Hepatocyte (in vitro differentiated cells): ENCODE measurements around the gene SLC25A29. TPM values are rescaled to one million over a fixed set of nuclear protein-coding genes. Genes with fewer than 3 reads are reported as not detected.
A peak's percentile ranks its signal among the peaks of the same experiment; 100 is the strongest.
"Not testable (repeated sequence)": the region's sequence is repeated elsewhere in the genome, so short reads cannot be mapped to it uniquely, and the experiment has no call there.

Source experiments
- DNase-seq: peaks from one replicate; pipeline ENCODE4 v3.0.0-alpha.2; 2016; ENCODE audit warnings: low spot score
- H2AFZ ChIP-seq: fragments of 200-600 bp; sonication (generic); 2 replicates; pipeline ENCODE4 v1.6.0; 2016; ENCODE audit warnings: antibody characterized with exemption, mild to moderate bottlenecking
- H3K27ac ChIP-seq: fragments of 200-600 bp; sonication (generic); 2 replicates; pipeline ENCODE4 v1.5.1; 2016; ENCODE audit warnings: mild to moderate bottlenecking
- H3K27me3 ChIP-seq: fragments of 200-600 bp; sonication (generic); 2 replicates; pipeline ENCODE4 v1.6.1; 2016
- H3K36me3 ChIP-seq: fragments of 200-600 bp; sonication (generic); replicated peaks from 2 replicates; pipeline ENCODE4 v1.5.1; 2016; ENCODE audit warnings: low read depth; ENCODE audit not compliant: insufficient read depth
- H3K4me1 ChIP-seq: fragments of 200-600 bp; sonication (generic); 2 replicates; pipeline ENCODE4 v1.5.1; 2016; ENCODE audit warnings: mild to moderate bottlenecking, moderate library complexity; ENCODE audit not compliant: insufficient read depth
- H3K4me2 ChIP-seq: fragments of 200-600 bp; sonication (generic); 2 replicates; pipeline ENCODE4 v1.6.0; 2016
- H3K4me3 ChIP-seq: fragments of 200-600 bp; sonication (generic); 2 replicates; pipeline ENCODE4 v1.5.1; 2016; ENCODE audit warnings: mild to moderate bottlenecking
- H3K79me2 ChIP-seq: fragments of 200-600 bp; sonication (generic); 2 replicates; pipeline ENCODE4 v1.6.0; 2017; ENCODE audit warnings: mild to moderate bottlenecking
- H3K9me2 ChIP-seq: fragments of 200-600 bp; sonication (generic); replicated peaks from 2 replicates; pipeline ENCODE4 v1.6.0; 2017; ENCODE audit warnings: mild to moderate bottlenecking; ENCODE audit not compliant: insufficient read depth
- H3K9me3 ChIP-seq: fragments of 200-600 bp; sonication (generic); 2 replicates; pipeline ENCODE4 v1.5.1; 2016; ENCODE audit warnings: low read depth, mild to moderate bottlenecking
- H4K20me1 ChIP-seq: fragments of 200-600 bp; sonication (generic); 2 replicates; pipeline ENCODE4 v1.6.0; 2016; ENCODE audit warnings: mild to moderate bottlenecking; ENCODE audit not compliant: insufficient read depth, poor library complexity, severe bottlenecking
- EZH2 ChIP-seq: fragments of 200-600 bp; sonication (generic); IDR thresholded peaks from 2 replicates; pipeline ENCODE4 v1.6.1; 2016; ENCODE audit warnings: antibody characterized with exemption, mild to moderate bottlenecking, borderline replicate concordance
- EZH2phosphoT487 ChIP-seq: fragments of 200-600 bp; sonication (generic); IDR thresholded peaks from one replicate; pipeline ENCODE4 v1.6.1; 2018; ENCODE audit warnings: antibody characterized with exemption, mild to moderate bottlenecking, low read depth, moderate library complexity; ENCODE audit not compliant: unreplicated experiment, severe bottlenecking
- WGBS: methylation state at CpG from one replicate; pipeline ENCODE4 v1.1.6; 2016; ENCODE audit warnings: low lambda C conversion rate; ENCODE audit errors: missing lambda C conversion rate; 5-methylcytosine and 5-hydroxymethylcytosine counted together
- polyA plus RNA-seq: library from polyadenylated mRNA; unstranded; fragments of >200 nt; fragmentation: Nextera tagmentation; extraction: Ambion mirVana; gene quantifications from 2 replicates; pipeline ENCODE4 v1.2.1, GENCODE V29; 2016
- total RNA-seq: library from RNA; depleted of rRNA; stranded (reverse); fragments of >200 nt; gene quantifications from 2 replicates; pipeline ENCODE4 v1.2.3, GENCODE V29; 2014
- TF ChIP-seq, protein P1 (sequence below): fragments of 200-600 bp; sonication (generic); IDR thresholded peaks from 2 replicates; pipeline ENCODE4 v1.5.1; 2016; ENCODE audit warnings: antibody characterized with exemption, mild to moderate bottlenecking; ENCODE audit not compliant: poor library complexity

Gene SLC25A29
- total and polyA plus RNA-seq, 2 experiments from 2014 or later = 73.1 to 90.1 TPM

GRCh38 chr14:100309028-100309737 is 2.9 kb upstream of the SLC25A29 start:
- TF ChIP-seq EZH2 (no peak), EZH2phosphoT487 (no peak)
- TF ChIP-seq, protein P1, sequence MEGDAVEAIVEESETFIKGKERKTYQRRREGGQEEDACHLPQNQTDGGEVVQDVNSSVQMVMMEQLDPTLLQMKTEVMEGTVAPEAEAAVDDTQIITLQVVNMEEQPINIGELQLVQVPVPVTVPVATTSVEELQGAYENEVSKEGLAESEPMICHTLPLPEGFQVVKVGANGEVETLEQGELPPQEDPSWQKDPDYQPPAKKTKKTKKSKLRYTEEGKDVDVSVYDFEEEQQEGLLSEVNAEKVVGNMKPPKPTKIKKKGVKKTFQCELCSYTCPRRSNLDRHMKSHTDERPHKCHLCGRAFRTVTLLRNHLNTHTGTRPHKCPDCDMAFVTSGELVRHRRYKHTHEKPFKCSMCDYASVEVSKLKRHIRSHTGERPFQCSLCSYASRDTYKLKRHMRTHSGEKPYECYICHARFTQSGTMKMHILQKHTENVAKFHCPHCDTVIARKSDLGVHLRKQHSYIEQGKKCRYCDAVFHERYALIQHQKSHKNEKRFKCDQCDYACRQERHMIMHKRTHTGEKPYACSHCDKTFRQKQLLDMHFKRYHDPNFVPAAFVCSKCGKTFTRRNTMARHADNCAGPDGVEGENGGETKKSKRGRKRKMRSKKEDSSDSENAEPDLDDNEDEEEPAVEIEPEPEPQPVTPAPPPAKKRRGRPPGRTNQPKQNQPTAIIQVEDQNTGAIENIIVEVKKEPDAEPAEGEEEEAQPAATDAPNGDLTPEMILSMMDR = no peak
- no peaks in the 10 kb centered on the region for H3K36me3 ChIP-seq
- peaks cover 38% of the 10 kb centered on the region for H3K79me2 ChIP-seq
- peaks cover 23% of the 10 kb centered on the region for H3K4me1 ChIP-seq
- H3K27ac ChIP-seq = no peak overlapping the region
- DNase-seq = no peak
- peaks cover 9% of the 10 kb centered on the region for H4K20me1 ChIP-seq
- 72% methylated on average over 8 of the region's 8 CpGs for WGBS
- no peaks in the 10 kb centered on the region for H3K9me3 ChIP-seq
- no peaks in the 10 kb centered on the region for H3K27me3 ChIP-seq
- H2AFZ ChIP-seq = no peak overlapping the region
- no peak overlapping the region for H3K4me3 ChIP-seq
- H3K9me2 ChIP-seq = no peaks in the 10 kb centered on the region
- no peak overlapping the region for H3K4me2 ChIP-seq

DNA sequence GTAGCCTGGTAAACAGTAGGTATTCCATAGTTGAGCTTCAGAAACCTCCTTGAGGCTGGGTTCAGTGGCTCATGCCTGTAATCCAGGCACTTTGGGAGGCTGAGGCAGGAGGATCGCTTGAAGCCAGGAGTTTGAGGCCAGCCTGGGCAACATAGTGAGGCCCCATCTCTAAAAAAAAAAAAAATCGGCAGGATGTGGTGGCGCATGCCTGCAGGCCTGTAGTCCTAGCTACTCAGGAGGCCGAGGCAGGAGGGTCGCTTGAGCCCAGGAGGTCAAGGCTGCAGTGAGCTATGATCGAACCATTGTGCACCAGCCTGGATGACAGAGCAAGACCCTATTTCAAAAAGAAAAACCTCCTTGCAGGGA is 2.2 kb upstream of the SLC25A29 start:
- not testable (repeated sequence) for H3K9me2 ChIP-seq, H3K9me3 ChIP-seq, H3K27me3 ChIP-seq, H3K36me3 ChIP-seq, DNase-seq, H3K27ac ChIP-seq, H2AFZ ChIP-seq, H3K4me3 ChIP-seq
- H3K4me1 ChIP-seq = peaks cover 23% of the 10 kb centered on the region
- H3K4me2 ChIP-seq = peak overlapping the region; percentile 96
- peaks cover 11% of the 10 kb centered on the region for H4K20me1 ChIP-seq
- peaks cover 46% of the 10 kb centered on the region for H3K79me2 ChIP-seq
- WGBS = 96% methylated on average over 6 of the region's 6 CpGs

GRCh38 chr14:100307766-100308426 is 1.7 kb upstream of the SLC25A29 start:
- H3K4me1 ChIP-seq = peaks cover 23% of the 10 kb centered on the region

More at GRCh38 chr14:100307766-100308426, 1.7 kb upstream of the SLC25A29 start:
- H3K27ac ChIP-seq = no peak overlapping the region
- H3K9me3 ChIP-seq = no peaks in the 10 kb centered on the region
- TF ChIP-seq, protein P1 = no peak
- no peak for TF ChIP-seq EZH2
- TF ChIP-seq EZH2phosphoT487 = no peak
- no peaks in the 10 kb centered on the region for H3K9me2 ChIP-seq
- peak overlapping the region; percentile 96 for H3K4me2 ChIP-seq
- H3K79me2 ChIP-seq = peaks cover 51% of the 10 kb centered on the region
- peak overlapping the region; percentile 99 for H3K4me3 ChIP-seq
- WGBS = 74% methylated on average over 5 of the region's 5 CpGs
- no peaks in the 10 kb centered on the region for H3K36me3 ChIP-seq
- H3K27me3 ChIP-seq = no peaks in the 10 kb centered on the region
- no peak overlapping the region for H2AFZ ChIP-seq
- no peak for DNase-seq
- peaks cover 11% of the 10 kb centered on the region for H4K20me1 ChIP-seq
